ENCODE measurements around the gene SYS1.
A peak's percentile ranks its signal among the peaks of the same experiment; 100 is the strongest.

Gene SYS1

GRCh38 chr20:45329497-45330319 lies 33.2 kb upstream of the SYS1 start:
- H3K23ac ChIP-seq (ENCODE audit: low read length) = no peak overlapping the region
- no peak overlapping the region for H2BK5ac ChIP-seq (ENCODE audit: low read depth, low read length, poor library complexity)
- no peak overlapping the region for H3K4ac ChIP-seq (ENCODE audit: low read depth, low read length)
- H3K4me1 ChIP-seq (ENCODE audit: control insufficient read depth in 1 of 2, insufficient read depth in 2 of 2, low read length in 2 of 2) = peaks cover 0 to 5% of the 10 kb centered on the region in 2 experiments
- no peak overlapping the region for H2BK120ac ChIP-seq (ENCODE audit: insufficient read depth, low read length, poor library complexity)
- H3K79me2 ChIP-seq (ENCODE audit: control insufficient read depth, insufficient read depth, low read length, poor library complexity) = no peaks in the 10 kb centered on the region
- peaks cover 2% of the 10 kb centered on the region for H3K9me3 ChIP-seq (ENCODE audit: insufficient read depth, low read depth, low read length)
- no peak overlapping the region for H2AK5ac ChIP-seq (ENCODE audit: low read length)
- no peak overlapping the region for H4K91ac ChIP-seq (ENCODE audit: low read depth, low read length)
- H3K4me3 ChIP-seq (ENCODE audit: low read depth, low read length) = no peak overlapping the region
- H3K36me3 ChIP-seq (ENCODE audit: control insufficient read depth in 1 of 2, insufficient read depth in 2 of 2, low read length in 2 of 2) = peaks cover 43 to 64% of the 10 kb centered on the region in 2 experiments
- H3K9ac ChIP-seq (ENCODE audit: low read length) = no peak overlapping the region
- no peak overlapping the region for H4K12ac ChIP-seq (ENCODE audit: low read depth, low read length)
- WGBS (ENCODE audit: extremely low coverage, insufficient coverage, insufficient read length) = no CpG with 5 or more reads among the region's 7 CpGs
- no peaks in the 10 kb centered on the region for H3K27me3 ChIP-seq (ENCODE audit: insufficient read depth, low read length)
- H2AFZ ChIP-seq (ENCODE audit: insufficient read depth, low read length, poor library complexity) = no peak overlapping the region
- no peak overlapping the region for H4K8ac ChIP-seq (ENCODE audit: low read depth, low read length)
- no peak overlapping the region for H3K18ac ChIP-seq (ENCODE audit: low read length)
- no peak overlapping the region for H3K14ac ChIP-seq (ENCODE audit: low read length)
- DNase-seq = no peak
- H3K79me1 ChIP-seq (ENCODE audit: low read length) = no peaks in the 10 kb centered on the region
- no peak overlapping the region for H3K27ac ChIP-seq (ENCODE audit: low read depth, low read length)
- no peak overlapping the region for H2BK12ac ChIP-seq (ENCODE audit: low read length)
- H3K4me2 ChIP-seq (ENCODE audit: low read length) = no peak overlapping the region

GRCh38 chr20:45330476-45330875 lies 32.5 kb upstream of the SYS1 start:
- Histone ChIP-seq H3K9ac (ENCODE audit: low read length) (no peak overlapping the region), H3K4me3 (ENCODE audit: low read depth, low read length) (no peak overlapping the region), H3K4ac (ENCODE audit: low read depth, low read length) (no peak overlapping the region), H2AK5ac (ENCODE audit: low read length) (no peak overlapping the region), H3K79me2 (ENCODE audit: control insufficient read depth, insufficient read depth, low read length, poor library complexity) (no peaks in the 10 kb centered on the region), H3K23ac (ENCODE audit: low read length) (no peak overlapping the region), H3K14ac (ENCODE audit: low read length) (no peak overlapping the region), H3K27me3 (ENCODE audit: insufficient read depth, low read length) (no peaks in the 10 kb centered on the region), H3K27ac (ENCODE audit: low read depth, low read length) (no peak overlapping the region), H2BK120ac (ENCODE audit: insufficient read depth, low read length, poor library complexity) (no peak overlapping the region), H2BK12ac (ENCODE audit: low read length) (no peak overlapping the region), H3K79me1 (ENCODE audit: low read length) (no peaks in the 10 kb centered on the region), H2BK5ac (ENCODE audit: low read depth, low read length, poor library complexity) (no peak overlapping the region), H3K9me3 (ENCODE audit: insufficient read depth, low read depth, low read length) (no peaks in the 10 kb centered on the region), H2AFZ (ENCODE audit: insufficient read depth, low read length, poor library complexity) (no peak overlapping the region), H4K91ac (ENCODE audit: low read depth, low read length) (no peak overlapping the region), H3K18ac (ENCODE audit: low read length) (no peak overlapping the region), H3K4me1 (ENCODE audit: control insufficient read depth in 1 of 2, insufficient read depth in 2 of 2, low read length in 2 of 2) (peaks cover under 1 to 1% of the 10 kb centered on the region in 2 experiments), H4K12ac (ENCODE audit: low read depth, low read length) (no peak overlapping the region), H4K8ac (ENCODE audit: low read depth, low read length) (no peak overlapping the region), H3K36me3 (ENCODE audit: control insufficient read depth in 1 of 2, insufficient read depth in 2 of 2, low read length in 2 of 2) (peaks cover 49 to 68% of the 10 kb centered on the region in 2 experiments), H3K4me2 (ENCODE audit: low read length) (no peak overlapping the region)
- no CpG with 5 or more reads among the region's 3 CpGs for WGBS (ENCODE audit: extremely low coverage, insufficient coverage, insufficient read length)
- DNase-seq = no peak

- Histone ChIP-seq H2BK120ac (ENCODE audit: insufficient read depth, low read length, poor library complexity) (peak overlapping the region; percentile 29), H3K4me2 (ENCODE audit: low read length) (peak overlapping the region; percentile 9), H3K4me3 (ENCODE audit: low read depth, low read length) (no peak overlapping the region), H4K91ac (ENCODE audit: low read depth, low read length) (peak overlapping the region; percentile 71), H3K18ac (ENCODE audit: low read length) (peak overlapping the region; percentile 60), H3K9ac (ENCODE audit: low read length) (no peak overlapping the region), H2AK5ac (ENCODE audit: low read length) (no peak overlapping the region), H4K12ac (ENCODE audit: low read depth, low read length) (no peak overlapping the region), H2AFZ (ENCODE audit: insufficient read depth, low read length, poor library complexity) (no peak overlapping the region), H2BK5ac (ENCODE audit: low read depth, low read length, poor library complexity) (peak overlapping the region; percentile 60), H3K4me1 (ENCODE audit: control insufficient read depth in 1 of 2, insufficient read depth in 2 of 2, low read length in 2 of 2) (peaks cover 52% of the 10 kb centered on the region in 2 experiments), H3K27ac (ENCODE audit: low read depth, low read length) (peak overlapping the region; percentile 90), H3K23ac (ENCODE audit: low read length) (no peak overlapping the region), H2BK12ac (ENCODE audit: low read length) (peak overlapping the region; percentile 61), H3K27me3 (ENCODE audit: insufficient read depth, low read length) (no peaks in the 10 kb centered on the region), H3K9me3 (ENCODE audit: insufficient read depth, low read depth, low read length) (no peaks in the 10 kb centered on the region), H3K79me2 (ENCODE audit: control insufficient read depth, insufficient read depth, low read length, poor library complexity) (peaks cover 34% of the 10 kb centered on the region), H3K36me3 (ENCODE audit: control insufficient read depth in 1 of 2, insufficient read depth in 2 of 2, low read length in 2 of 2) (peaks cover 35 to 39% of the 10 kb centered on the region in 2 experiments), H4K8ac (ENCODE audit: low read depth, low read length) (no peak overlapping the region), H3K79me1 (ENCODE audit: low read length) (peaks cover 33% of the 10 kb centered on the region), H3K4ac (ENCODE audit: low read depth, low read length) (peak overlapping the region; percentile 71), H3K14ac (ENCODE audit: low read length) (peak overlapping the region; percentile 28)
- DNase-seq = peak; percentile 95 to 97
- WGBS (ENCODE audit: extremely low coverage, insufficient coverage, insufficient read length) = no CpG with 5 or more reads among the region's 11 CpGs
These were observed 26.2 kb upstream of the SYS1 start for GRCh38 chr20:45336530-45337366.

GRCh38 chr20:45337367-45338120 lies 25.4 kb upstream of the SYS1 start:
- Histone ChIP-seq H3K23ac (ENCODE audit: low read length) (no peak overlapping the region), H3K36me3 (ENCODE audit: control insufficient read depth in 1 of 2, insufficient read depth in 2 of 2, low read length in 2 of 2) (peaks cover 29 to 33% of the 10 kb centered on the region in 2 experiments), H3K27me3 (ENCODE audit: insufficient read depth, low read length) (no peaks in the 10 kb centered on the region), H3K79me2 (ENCODE audit: control insufficient read depth, insufficient read depth, low read length, poor library complexity) (peaks cover 35% of the 10 kb centered on the region), H3K4me1 (ENCODE audit: control insufficient read depth in 1 of 2, insufficient read depth in 2 of 2, low read length in 2 of 2) (peaks cover 54 to 57% of the 10 kb centered on the region in 2 experiments), H3K4me3 (ENCODE audit: low read depth, low read length) (no peak overlapping the region), H3K79me1 (ENCODE audit: low read length) (peaks cover 38% of the 10 kb centered on the region), H2AK5ac (ENCODE audit: low read length) (peak overlapping the region; percentile 88), H3K9me3 (ENCODE audit: insufficient read depth, low read depth, low read length) (no peaks in the 10 kb centered on the region), H4K8ac (ENCODE audit: low read depth, low read length) (peak overlapping the region; percentile 61), H2BK5ac (ENCODE audit: low read depth, low read length, poor library complexity) (peak overlapping the region; percentile 91), H3K14ac (ENCODE audit: low read length) (peak overlapping the region; percentile 63), H3K18ac (ENCODE audit: low read length) (peak overlapping the region; percentile 83), H3K4me2 (ENCODE audit: low read length) (peak overlapping the region; percentile 30), H2BK120ac (ENCODE audit: insufficient read depth, low read length, poor library complexity) (peak overlapping the region; percentile 92), H4K12ac (ENCODE audit: low read depth, low read length) (no peak overlapping the region), H3K27ac (ENCODE audit: low read depth, low read length) (peak overlapping the region; percentile 90), H3K4ac (ENCODE audit: low read depth, low read length) (peak overlapping the region; percentile 71), H4K91ac (ENCODE audit: low read depth, low read length) (peak overlapping the region; percentile 89), H3K9ac (ENCODE audit: low read length) (no peak overlapping the region), H2BK12ac (ENCODE audit: low read length) (peak overlapping the region; percentile 91), H2AFZ (ENCODE audit: insufficient read depth, low read length, poor library complexity) (peak overlapping the region; percentile 18)
- WGBS (ENCODE audit: extremely low coverage, insufficient coverage, insufficient read length) = no CpG with 5 or more reads among the region's 15 CpGs
- DNase-seq = peak; percentile 78 to 83

Measured in trophoblast cell (in vitro differentiated cells and primary cell).